C1 segment of cervical spinal cord (tissue), 14 donors: ENCODE results near the gene ECI1.
"Not testable (repeated sequence)": the region's sequence is repeated elsewhere in the genome, so short reads cannot be mapped to it uniquely, and the experiment has no call there.

Source experiments
- DNase-seq, 14 donors: peaks; one replicate each; lab custom pipeline; 2025; lab: John Stamatoyannopoulos, UW

ECI1 gene

DNA sequence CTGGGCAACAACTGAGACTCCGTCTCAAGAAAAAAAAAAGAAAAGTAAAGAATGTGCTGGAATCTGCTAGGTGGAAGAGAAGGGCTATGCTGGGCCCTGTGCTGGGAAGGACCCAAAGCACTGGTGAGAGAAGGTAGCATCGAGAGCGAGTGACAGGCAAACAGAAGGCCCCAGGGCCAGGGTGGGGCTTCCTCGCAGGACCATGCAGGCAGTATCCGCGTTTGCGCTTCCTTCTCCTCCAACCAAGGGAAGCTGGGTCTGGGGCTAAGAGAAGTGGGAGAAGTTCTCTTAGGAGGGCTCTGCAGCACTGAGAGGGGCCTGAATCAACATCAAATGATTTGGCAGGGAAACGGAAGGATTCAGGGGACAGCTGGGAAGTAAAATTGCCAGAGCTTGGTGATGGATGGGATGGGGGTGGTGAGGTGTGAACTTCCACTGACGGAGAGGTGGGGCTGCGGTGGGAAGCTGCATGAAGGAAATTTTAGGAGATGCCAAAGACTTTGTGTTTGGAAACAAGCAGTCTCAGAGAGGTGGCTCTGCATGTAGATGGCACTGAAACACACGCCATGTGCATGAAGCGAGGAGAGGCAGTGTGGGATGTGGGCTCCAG, 5.2 kb upstream of the ECI1 start:
- DNase-seq, result no peak

- DNase-seq, result no peak
These were observed 1.9 kb upstream of the ECI1 start for GRCh38 chr16:2253293-2253692.

GRCh38 chr16:2252806-2253148, 1.4 kb upstream of the ECI1 start:
- no peak for DNase-seq

DNA sequence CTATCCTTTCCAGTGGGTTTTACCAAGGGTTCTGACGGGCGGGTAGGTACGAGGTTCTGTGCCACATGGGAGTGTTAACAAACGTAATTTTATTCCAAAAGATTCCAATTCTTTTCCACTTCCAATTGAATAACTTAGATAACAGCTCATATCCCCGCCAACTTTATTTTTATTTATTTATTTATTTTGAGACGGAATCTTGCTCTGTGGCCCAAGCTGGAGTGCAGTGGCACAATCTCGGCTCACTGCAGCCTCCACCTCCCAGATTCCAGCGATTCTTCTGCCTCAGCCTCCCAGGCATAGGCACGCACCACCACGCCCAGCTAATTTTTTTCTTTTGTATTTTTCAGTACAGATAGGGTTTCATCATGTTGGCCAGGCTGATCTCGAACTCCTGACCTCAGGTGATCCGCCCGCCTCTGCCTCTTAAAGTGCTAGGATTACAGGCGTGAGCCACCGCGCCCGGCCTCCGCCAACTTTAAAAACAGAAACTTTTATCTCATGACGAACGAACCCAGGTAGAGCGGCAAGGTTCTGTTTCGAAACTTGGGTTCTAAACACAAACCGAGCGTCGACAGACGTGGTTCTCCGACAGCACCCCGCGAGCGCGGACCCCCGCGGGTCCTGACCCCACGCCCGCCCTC, 613 bp downstream of the ECI1 start:
- peak in 1 of 14 donors; percentile 37 for DNase-seq

GRCh38 chr16:2246301-2246885, 5.0 kb downstream of the ECI1 start:
- no peak for DNase-seq

DNA sequence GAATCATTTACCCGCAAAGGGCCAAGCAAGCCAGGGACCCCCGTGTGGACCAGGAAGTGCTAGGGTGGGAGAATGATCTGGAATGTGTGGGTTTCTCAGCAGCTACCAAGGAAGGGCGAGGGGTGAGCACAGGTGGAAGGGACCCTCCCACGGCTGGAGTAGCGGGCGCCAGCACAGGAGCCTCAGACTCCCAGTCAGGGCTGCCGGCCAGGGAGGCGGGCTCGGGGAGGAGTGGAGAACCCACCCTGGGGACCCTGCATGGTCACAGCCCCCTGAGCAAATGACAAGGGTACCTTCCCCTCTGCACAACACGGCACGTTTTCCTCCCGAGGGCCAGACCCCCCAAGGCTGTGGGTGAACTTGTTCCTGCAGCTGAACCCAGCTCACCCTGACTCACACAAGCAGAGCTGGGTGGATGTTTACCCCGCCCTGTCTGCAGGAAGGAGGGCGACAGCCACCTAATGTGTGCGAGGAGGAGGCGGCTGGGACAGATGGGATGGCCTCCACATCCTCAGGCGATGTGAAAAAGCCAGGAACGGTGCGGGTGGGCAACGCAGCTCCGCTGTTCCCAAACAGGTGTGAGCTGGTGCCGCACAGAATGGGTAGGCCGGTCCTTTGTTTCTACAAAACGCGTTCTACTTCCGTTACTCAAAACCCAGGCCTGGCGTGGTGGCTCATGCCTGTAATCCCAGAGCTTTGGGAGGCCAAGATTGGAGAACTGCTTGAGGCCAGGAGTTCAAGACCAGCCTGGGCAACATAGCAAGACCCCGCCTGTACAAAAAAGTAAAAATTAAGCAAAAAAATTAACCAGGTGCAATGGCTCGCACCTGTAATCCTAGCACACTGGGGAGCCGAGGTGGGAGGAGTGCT, 6.2 kb downstream of the ECI1 start:
- DNase-seq, result no peak

DNA sequence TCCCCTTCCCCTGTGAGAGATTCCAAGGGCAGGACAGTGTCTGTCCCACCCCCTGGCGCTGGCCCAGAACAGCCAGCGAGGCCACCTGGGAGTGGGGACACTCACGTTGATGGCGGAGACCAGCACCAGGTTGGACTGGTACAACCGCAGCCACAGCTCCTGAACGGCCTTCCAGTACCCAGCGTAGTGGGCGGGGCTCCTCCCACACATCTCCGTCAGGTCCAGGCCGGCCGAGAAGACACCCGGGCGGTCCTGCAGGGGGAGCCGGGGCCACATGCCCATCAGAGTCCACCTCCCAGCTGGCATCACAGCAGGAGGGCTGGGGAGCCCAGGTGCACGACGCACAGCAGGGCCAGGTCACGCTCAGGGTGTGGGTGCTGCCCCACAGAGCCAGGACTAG, 7.1 kb downstream of the ECI1 start:
- no peak for DNase-seq

GRCh38 chr16:2243781-2244180, 7.6 kb downstream of the ECI1 start:
- no peak for DNase-seq

DNA sequence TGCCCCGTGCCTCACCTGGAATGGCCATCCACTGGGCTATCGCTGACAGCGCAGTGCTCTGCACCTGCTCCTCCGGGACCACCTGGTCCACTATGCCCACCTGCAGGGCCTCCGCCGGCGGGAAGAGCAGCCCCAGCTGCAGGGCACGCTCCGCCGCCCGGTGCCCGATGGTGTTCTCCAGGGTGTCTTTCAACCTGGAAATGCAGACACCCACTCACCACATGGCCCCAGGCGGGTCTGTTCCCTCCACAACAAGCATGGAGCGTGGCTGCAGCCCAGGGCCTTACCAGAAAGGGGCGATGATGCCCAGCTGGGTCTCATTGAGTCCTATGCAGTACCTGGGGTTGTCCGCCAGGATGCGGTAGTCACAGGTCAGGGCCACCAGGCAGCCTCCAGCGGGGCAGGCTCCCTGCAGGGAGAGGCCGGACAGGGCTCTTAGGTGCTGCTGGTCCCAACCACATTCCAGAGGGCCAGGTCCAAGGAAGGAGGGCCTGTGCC, 8.3 kb downstream of the ECI1 start:
- DNase-seq, result no peak

- DNase-seq, result no peak
These were observed 8.8 kb downstream of the ECI1 start for GRCh38 chr16:2242598-2242997.

GRCh38 chr16:2240331-2240730, 11.1 kb downstream of the ECI1 start:
- not testable (repeated sequence) for DNase-seq

- DNase-seq, result peak in 1 of 14 donors; percentile 40
These were observed 12.3 kb downstream of the ECI1 start for GRCh38 chr16:2238838-2239675.

DNA sequence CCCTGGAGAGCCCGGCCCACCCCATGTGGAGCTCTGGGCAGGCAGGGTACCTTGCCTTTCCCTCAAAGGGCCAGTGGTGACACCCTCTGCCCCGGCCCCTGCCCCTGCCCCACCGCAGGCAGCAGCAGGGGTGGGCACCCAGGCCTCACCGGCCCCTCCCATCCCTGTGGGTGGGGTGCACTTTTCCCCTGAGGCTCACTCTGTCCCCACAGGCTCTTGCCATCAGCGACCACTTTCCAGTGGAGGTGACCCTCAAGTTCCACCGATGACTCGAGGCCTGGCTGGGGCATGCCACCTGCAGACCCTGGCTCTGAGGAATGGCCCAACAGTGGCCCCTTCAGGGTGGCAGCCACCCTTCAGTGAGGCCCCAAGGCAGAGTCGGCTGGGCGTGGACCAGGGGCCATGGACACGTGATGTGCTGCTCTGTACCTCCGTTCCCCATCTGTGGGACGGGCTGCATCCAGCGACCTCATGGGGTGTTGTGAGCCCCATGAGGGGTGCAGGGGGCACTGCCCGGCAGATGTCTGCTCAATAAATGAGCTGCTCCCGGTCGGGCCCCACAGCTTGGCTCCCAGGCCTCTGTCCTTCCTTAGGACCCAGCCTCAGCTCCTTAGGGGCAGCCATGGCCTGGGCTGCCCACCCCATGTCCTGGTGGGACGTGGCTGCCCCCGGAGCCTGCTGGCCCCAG, 13.1 kb downstream of the ECI1 start:
- no peak for DNase-seq

DNA sequence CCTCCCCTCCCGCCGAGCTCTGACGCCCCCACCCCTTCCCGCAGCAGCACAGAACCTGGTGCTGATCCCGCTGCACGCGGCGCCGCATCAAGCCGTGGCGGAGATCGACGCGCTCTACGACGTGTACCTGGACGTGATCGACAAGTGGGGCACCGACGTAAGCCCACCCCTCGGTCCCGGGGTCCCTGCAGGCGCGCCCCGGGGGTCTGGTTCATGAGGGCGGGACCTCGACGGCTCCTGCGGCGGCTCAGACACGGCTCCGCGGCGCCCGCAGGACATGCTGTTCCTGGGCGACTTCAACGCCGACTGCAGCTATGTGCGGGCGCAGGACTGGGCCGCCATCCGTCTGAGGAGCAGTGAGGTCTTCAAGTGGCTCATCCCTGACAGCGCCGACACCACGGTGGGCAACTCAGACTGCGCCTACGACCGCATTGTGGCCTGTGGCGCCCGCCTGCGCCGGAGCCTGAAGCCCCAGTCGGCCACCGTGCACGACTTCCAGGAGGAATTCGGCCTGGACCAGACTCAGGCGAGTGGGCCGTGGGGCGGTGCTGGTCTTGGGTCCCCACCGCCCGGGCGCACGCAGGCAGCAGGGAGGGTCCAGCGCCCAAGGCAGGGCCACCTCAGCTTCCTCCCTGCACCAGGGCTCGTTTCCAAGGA, 13.8 kb downstream of the ECI1 start:
- DNase-seq, result no peak

DNA sequence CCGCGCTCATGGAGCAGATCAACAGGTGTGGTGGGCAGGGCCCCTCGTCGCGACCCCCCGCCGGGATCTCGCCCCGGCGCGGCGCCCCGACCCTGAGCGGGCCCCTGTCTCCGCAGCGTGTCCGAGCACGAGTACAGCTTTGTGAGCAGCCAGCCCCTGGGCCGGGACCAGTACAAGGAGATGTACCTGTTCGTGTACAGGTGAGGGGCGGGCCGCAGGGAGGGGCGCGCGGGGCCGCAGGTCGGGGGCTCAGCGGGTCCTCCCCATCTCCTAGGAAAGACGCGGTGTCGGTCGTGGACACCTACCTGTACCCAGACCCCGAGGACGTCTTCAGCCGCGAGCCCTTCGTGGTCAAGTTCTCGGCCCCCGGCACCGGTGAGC, 14.3 kb downstream of the ECI1 start:
- DNase-seq, result no peak

- no peak for DNase-seq
These were observed 14.9 kb downstream of the ECI1 start, which contains the start of gene DNASE1L2 for GRCh38 chr16:2236337-2237101. Gene DNASE1L2 (plus strand): TSS chr16:2236444. CDS start chr16:2236817, 373 bp downstream.

GRCh38 chr16:2235695-2236336, 15.6 kb downstream of the ECI1 start:
- peak in 1 of 14 donors; percentile 21 for DNase-seq

DNA sequence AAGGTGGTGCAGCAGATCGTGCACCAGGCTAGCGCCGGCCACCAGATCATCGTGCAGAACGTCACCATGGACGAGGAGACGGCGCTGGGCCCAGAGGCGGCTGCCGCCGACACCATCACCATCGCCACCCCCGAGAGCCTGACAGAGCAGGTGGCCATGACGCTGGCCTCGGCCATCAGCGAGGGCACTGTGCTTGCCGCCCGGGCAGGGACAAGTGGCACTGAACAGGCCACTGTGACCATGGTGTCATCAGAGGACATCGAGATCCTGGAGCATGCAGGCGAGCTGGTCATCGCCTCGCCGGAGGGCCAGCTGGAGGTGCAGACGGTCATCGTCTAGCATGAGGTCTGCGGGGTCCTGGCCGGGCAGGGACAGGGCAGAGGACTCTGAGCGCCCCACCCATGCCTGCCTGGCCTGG, 16.1 kb downstream of the ECI1 start:
- no peak for DNase-seq

GRCh38 chr16:2234813-2235170, 16.6 kb downstream of the ECI1 start:
- DNase-seq, result no peak
